HepG2 (cell line): Measurements from ENCODE around the gene KIF2B. TPM values are rescaled to one million over a fixed set of nuclear protein-coding genes. Genes with fewer than 3 reads are reported as not detected.

Experiments used
- ATAC-seq: fragments of 200-7000 bp; cut with Tn5 transposase; 3 replicates; pipeline ENCODE4 v1.9.1; 2020; ENCODE audit warnings: mild to moderate bottlenecking, moderate library complexity
- BruUV-seq: library from RNA; stranded (reverse); fragments of 400-500 nt; replicated peaks from 2 replicates; lab custom pipeline; 2021; lab: Mats Ljungman, UMichigan
- CTCF ChIA-PET: fragments of 300-600 bp; formaldehyde crosslinking; extraction: SDS; loops from one replicate; lab custom pipeline; 2021; ENCODE audit warnings: low total read pairs, inconsistent platforms, low intra/inter-chr PET ratio; lab: Yijun Ruan, JAX
- POLR2A ChIA-PET: fragments of 350-600 bp; sonication (Branson Sonifier 250); formaldehyde crosslinking; loops from one replicate; lab custom pipeline; 2020; ENCODE audit warnings: antibody characterized with exemption, inconsistent platforms; lab: Yijun Ruan, JAX
- DNase-seq: peaks from one replicate; pipeline ENCODE4 v3.0.0-alpha.2; 2015; ENCODE audit warnings: low spot score
- FAIRE-seq: peaks from 3 replicates; lab custom pipeline; 2011; peaks lifted over from hg19 to GRCh38; lab: Jason Lieb, UNC
- H2AFZ ChIP-seq: one replicate; pipeline ENCODE4 v1.6.1; 2011; ENCODE audit warnings: low read length, inconsistent platforms
- H3K27ac ChIP-seq: fragments of 300-600 bp; 3 replicates; pipeline ENCODE4 v1.8.0; 2011; ENCODE audit warnings: mixed run types, mild to moderate bottlenecking, mixed read lengths, low read length, inconsistent platforms; ENCODE audit not compliant: insufficient read depth; ENCODE audit errors: extremely low read length
- H3K27me3 ChIP-seq, 2 experiments: fragments of 200-600 bp in 1 of 2; 2 replicates in 1 of 2; 3 replicates in 1 of 2; pipeline versions ENCODE4 v1.6.0 to v1.8.0; 2011; ENCODE audit warnings: low read length in 2 of 2, mild to moderate bottlenecking in 2 of 2, moderate library complexity in 2 of 2, inconsistent platforms in 1 of 2; ENCODE audit not compliant: insufficient read depth in 2 of 2, control insufficient read depth in 1 of 2
- H3K36me3 ChIP-seq, 2 experiments: fragments of 200-600 bp in 1 of 2; replicated peaks in 1 of 2; 2 replicates in 1 of 2; 3 replicates in 1 of 2; pipeline versions ENCODE4 v1.5.1 to v1.8.0; 2011; ENCODE audit warnings: low read length in 2 of 2, inconsistent platforms in 1 of 2; ENCODE audit not compliant: insufficient read depth in 2 of 2, control insufficient read depth in 1 of 2
- H3K4me1 ChIP-seq: 2 replicates; pipeline ENCODE4 v1.5.1; 2012; ENCODE audit warnings: low read length, inconsistent platforms; ENCODE audit not compliant: insufficient read depth
- H3K4me2 ChIP-seq: 2 replicates; pipeline ENCODE4 v1.6.0; 2011; ENCODE audit warnings: low read depth, low read length, inconsistent platforms
- H3K4me3 ChIP-seq, 3 experiments: fragments of 200-600 bp in 1 of 3; sonication (generic), shearing (Covaris generic) in 1 of 3; replicated peaks in 1 of 3; 2 replicates each; pipeline ENCODE4 v1.5.1; 2011 to 2016; ENCODE audit warnings: low read length in 3 of 3, inconsistent platforms in 2 of 3, low read depth in 2 of 3, mild to moderate bottlenecking in 2 of 3, control low read depth in 1 of 3, mixed read lengths in 1 of 3; ENCODE audit not compliant: insufficient read depth in 1 of 3
- H3K79me2 ChIP-seq: one replicate; pipeline ENCODE4 v1.6.1; 2011; ENCODE audit warnings: low read length, inconsistent platforms; ENCODE audit not compliant: insufficient read depth
- H3K9ac ChIP-seq: 2 replicates; pipeline ENCODE4 v1.6.0; 2011; ENCODE audit warnings: mild to moderate bottlenecking, low read depth, low read length, inconsistent platforms; ENCODE audit not compliant: insufficient read depth
- H3K9me3 ChIP-seq: 2 replicates; pipeline ENCODE4 v1.5.1; 2012; ENCODE audit warnings: mild to moderate bottlenecking, low read length
- H4K20me1 ChIP-seq: 2 replicates; pipeline ENCODE4 v1.6.0; 2011; ENCODE audit warnings: inconsistent platforms, mild to moderate bottlenecking, low read length, moderate library complexity; ENCODE audit not compliant: insufficient read depth
- AGO2 ChIP-seq: fragments of 200-400 bp; formaldehyde crosslinking; optimal IDR thresholded peaks from 2 replicates; pipeline ENCODE3; 2017; ENCODE audit warnings: mild to moderate bottlenecking, low read depth, low read length, moderate library complexity
- NPAS2 ChIP-seq: sonication (generic); formaldehyde crosslinking; IDR thresholded peaks from 2 replicates; pipeline ENCODE4 v1.8.0; 2022; ENCODE audit warnings: mild to moderate bottlenecking, missing genetic modification reagents, borderline replicate concordance
- REPIN1 ChIP-seq: sonication (generic); formaldehyde crosslinking; IDR thresholded peaks from 2 replicates; pipeline ENCODE4 v1.8.0; 2022; ENCODE audit warnings: missing genetic modification reagents, low read depth, mild to moderate bottlenecking, borderline replicate concordance
- WGBS: methylation state at CpG from one replicate; pipeline ENCODE4 v1.1.6; 2017; ENCODE audit warnings: low lambda C conversion rate; 5-methylcytosine and 5-hydroxymethylcytosine counted together
- in situ Hi-C: cut with HindIII; loops from 2 replicates; pipeline ENCODE4 v1.10.0; 2017; ENCODE audit warnings: low pct_unique_long_range_greater_than_20kb; ENCODE audit not compliant: extremely low pct_ligation_motif_present
- intact Hi-C: fragments of 100-400 bp; cut with micrococcal nuclease; formaldehyde crosslinking; loops from one replicate; pipeline ENCODE4 v1.10.0; 2022; ENCODE audit not compliant: unreplicated experiment
- polyA plus RNA-seq, 8 experiments: library from polyadenylated mRNA; depleted of rRNA in 3 of 8; stranded (reverse) in 7 of 8; unstranded in 1 of 8; fragments of >200 nt; fragmentation: Illumina TruSeq in 4 of 8; extraction: Trizol in 4 of 8; gene quantifications; 2 replicates each; pipeline versions ENCODE4 v1.2.1 to v1.2.3, GENCODE V29; 2011 to 2016; ENCODE audit warnings: low read depth in 4 of 8, missing spikeins in 1 of 8, mixed read lengths in 1 of 8; ENCODE audit not compliant: insufficient read depth in 1 of 8
- total RNA-seq, 5 experiments: library from RNA; depleted of rRNA; stranded (reverse); fragments of >200 nt; fragmentation: Illumina TruSeq; extraction: Trizol; gene quantifications; 2 replicates each; pipeline ENCODE4 v1.2.3, GENCODE V29; 2016; ENCODE audit warnings: low read depth in 1 of 5

Gene KIF2B
- total and polyA plus RNA-seq, 2 of the 13 experiments (the other 11 are each of a cell fraction or from before 2014, with no cell fraction given): not detected

GRCh38 chr17:53818271-53818670 is 4.5 kb upstream of the KIF2B start:
- Histone ChIP-seq H3K79me2 (no peaks in the 10 kb centered on the region), H4K20me1 (no peaks in the 10 kb centered on the region), H3K9ac (no peak overlapping the region), H3K9me3 (peaks cover 29% of the 10 kb centered on the region), H3K4me1 (no peaks in the 10 kb centered on the region), H3K4me3 (no peak overlapping the region), H3K4me2 (no peak overlapping the region), H2AFZ (no peak overlapping the region), H3K27me3 (no peaks in the 10 kb centered on the region), H3K36me3 (no peaks in the 10 kb centered on the region), H3K27ac (no peak overlapping the region)
- CTCF ChIA-PET: no interaction called here
- in situ Hi-C loops (no loop called here), intact Hi-C loops (no loop called here)
- TF ChIP-seq AGO2: no peak
- FAIRE-seq: no peak
- POLR2A ChIA-PET: no interaction called here
- no TSS peak for BruUV-seq
- WGBS: 4% methylated on average over 1 of the region's 1 CpG
- ATAC-seq: no peak
- no peak for DNase-seq

GRCh38 chr17:53818929-53819328 is 3.8 kb upstream of the KIF2B start:
- intact Hi-C loops (no loop called here), in situ Hi-C loops (no loop called here)
- Histone ChIP-seq H3K4me3 (no peak overlapping the region), H3K4me1 (no peaks in the 10 kb centered on the region), H4K20me1 (no peaks in the 10 kb centered on the region), H2AFZ (no peak overlapping the region), H3K4me2 (no peak overlapping the region), H3K9me3 (peaks cover 35% of the 10 kb centered on the region), H3K27ac (no peak overlapping the region), H3K9ac (no peak overlapping the region), H3K27me3 (no peaks in the 10 kb centered on the region), H3K36me3 (no peaks in the 10 kb centered on the region), H3K79me2 (no peaks in the 10 kb centered on the region)
- no peak for ATAC-seq
- POLR2A ChIA-PET: no interaction called here
- DNase-seq: no peak
- FAIRE-seq: no peak
- WGBS: 5% methylated on average over 2 of the region's 2 CpGs
- TF ChIP-seq REPIN1 (CRISPR knock-in tag): no peak
- no peak for TF ChIP-seq NPAS2 (CRISPR knock-in tag)
- no TSS peak for BruUV-seq
- CTCF ChIA-PET: no interaction called here
